Chondrocyte (in vitro differentiated cells): Measurements from ENCODE around the gene FHDC1. TPM values are rescaled to one million over a fixed set of nuclear protein-coding genes. Genes with fewer than 3 reads are reported as not detected.

Source experiments
- DNase-seq: peaks from one replicate; pipeline ENCODE4 v3.0.0; 2021; ENCODE audit warnings: mixed read lengths, low spot score
- H3K27ac Mint-ChIP-seq: one replicate; pipeline ENCODE4 v1.8.0; 2021; ENCODE audit warnings: mild to moderate bottlenecking, moderate library complexity, mixed read lengths; ENCODE audit not compliant: unreplicated experiment
- H3K27me3 Mint-ChIP-seq: 2 replicates; pipeline ENCODE4 v1.8.0; 2021; ENCODE audit warnings: low read depth, mixed read lengths
- H3K36me3 Mint-ChIP-seq: 2 replicates; pipeline ENCODE4 v1.8.0; 2021; ENCODE audit warnings: low read depth, mixed read lengths
- H3K4me1 Mint-ChIP-seq: 2 replicates; pipeline ENCODE4 v1.8.0; 2021; ENCODE audit warnings: low read depth, mild to moderate bottlenecking, mixed read lengths
- H3K4me3 Mint-ChIP-seq: one replicate; pipeline ENCODE4 v1.8.0; 2021; ENCODE audit warnings: mild to moderate bottlenecking, moderate library complexity, mixed read lengths; ENCODE audit not compliant: unreplicated experiment
- H3K9me3 Mint-ChIP-seq: 2 replicates; pipeline ENCODE4 v1.8.0; 2021; ENCODE audit warnings: low read depth, mixed read lengths
- total RNA-seq: library from RNA; stranded (reverse); gene quantifications from 3 replicates; pipeline ENCODE4 v1.2.1, GENCODE V29; 2021
- TF ChIP-seq, protein P1 (sequence below): fragments of 200-600 bp; sonication (generic); IDR thresholded peaks from 2 replicates; pipeline ENCODE4 v1.5.0; 2021; ENCODE audit warnings: antibody characterized with exemption, mild to moderate bottlenecking, moderate library complexity

Gene FHDC1
- total RNA-seq, 1 donor from 2014 or later = 4.2 TPM

DNA sequence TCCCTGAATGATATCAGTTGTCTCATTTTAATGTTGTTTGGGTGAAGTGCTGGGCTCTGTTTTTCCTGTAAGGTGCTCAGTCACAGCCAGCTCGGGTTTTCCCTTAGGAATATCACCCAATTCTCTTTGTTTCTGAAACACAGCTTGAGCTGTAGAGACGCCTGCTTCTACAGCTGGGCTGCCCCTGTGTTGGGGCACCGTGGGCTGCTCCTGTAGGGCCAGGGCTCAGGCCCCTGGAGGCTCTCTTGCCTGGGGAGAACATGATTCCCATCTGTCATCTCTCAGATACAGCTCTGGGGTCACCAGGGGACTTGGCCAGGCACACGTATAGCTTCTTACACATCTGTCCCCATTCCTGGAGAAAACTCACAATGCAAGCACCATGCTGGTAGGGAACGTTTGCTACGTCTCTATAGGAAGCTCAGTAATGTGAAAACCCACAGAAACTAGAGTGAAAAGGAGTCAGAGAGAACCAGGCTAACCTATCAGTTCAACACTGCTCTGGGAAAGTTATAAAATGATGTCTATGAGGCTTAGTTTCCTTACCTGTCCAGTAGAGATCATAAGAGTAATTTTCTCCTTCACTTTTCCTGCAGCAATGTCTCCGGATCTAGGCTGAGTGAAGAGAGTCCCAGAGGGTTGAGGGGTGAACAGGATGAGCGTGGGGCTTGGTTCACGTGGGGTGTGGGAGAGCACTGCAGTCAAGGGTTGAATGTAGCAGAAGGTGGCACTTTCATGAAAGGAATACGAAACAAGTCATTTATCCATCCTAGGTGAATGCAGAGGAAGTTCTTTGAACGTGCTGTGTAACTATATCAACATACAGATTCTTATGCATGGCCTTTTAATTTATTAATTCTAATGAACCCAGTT, 14.5 kb downstream of the FHDC1 start:
- H3K4me1 Mint-ChIP-seq = peaks cover 52% of the 10 kb centered on the region
- H3K27me3 Mint-ChIP-seq = no peaks in the 10 kb centered on the region
- no peak overlapping the region for H3K27ac Mint-ChIP-seq
- no peak overlapping the region for H3K4me3 Mint-ChIP-seq
- TF ChIP-seq, protein P1, sequence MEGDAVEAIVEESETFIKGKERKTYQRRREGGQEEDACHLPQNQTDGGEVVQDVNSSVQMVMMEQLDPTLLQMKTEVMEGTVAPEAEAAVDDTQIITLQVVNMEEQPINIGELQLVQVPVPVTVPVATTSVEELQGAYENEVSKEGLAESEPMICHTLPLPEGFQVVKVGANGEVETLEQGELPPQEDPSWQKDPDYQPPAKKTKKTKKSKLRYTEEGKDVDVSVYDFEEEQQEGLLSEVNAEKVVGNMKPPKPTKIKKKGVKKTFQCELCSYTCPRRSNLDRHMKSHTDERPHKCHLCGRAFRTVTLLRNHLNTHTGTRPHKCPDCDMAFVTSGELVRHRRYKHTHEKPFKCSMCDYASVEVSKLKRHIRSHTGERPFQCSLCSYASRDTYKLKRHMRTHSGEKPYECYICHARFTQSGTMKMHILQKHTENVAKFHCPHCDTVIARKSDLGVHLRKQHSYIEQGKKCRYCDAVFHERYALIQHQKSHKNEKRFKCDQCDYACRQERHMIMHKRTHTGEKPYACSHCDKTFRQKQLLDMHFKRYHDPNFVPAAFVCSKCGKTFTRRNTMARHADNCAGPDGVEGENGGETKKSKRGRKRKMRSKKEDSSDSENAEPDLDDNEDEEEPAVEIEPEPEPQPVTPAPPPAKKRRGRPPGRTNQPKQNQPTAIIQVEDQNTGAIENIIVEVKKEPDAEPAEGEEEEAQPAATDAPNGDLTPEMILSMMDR = no peak
- H3K36me3 Mint-ChIP-seq = peaks cover 7% of the 10 kb centered on the region
- no peaks in the 10 kb centered on the region for H3K9me3 Mint-ChIP-seq
- no peak for DNase-seq

GRCh38 chr4:152951348-152951747, 15.2 kb downstream of the FHDC1 start:
- Mint-ChIP-seq H3K36me3 (peaks cover 7% of the 10 kb centered on the region), H3K4me3 (no peak overlapping the region), H3K27me3 (no peaks in the 10 kb centered on the region), H3K9me3 (no peaks in the 10 kb centered on the region), H3K27ac (peak overlapping the region; percentile 50), H3K4me1 (peaks cover 54% of the 10 kb centered on the region)
- DNase-seq = no peak
- TF ChIP-seq, protein P1 = no peak

GRCh38 chr4:152953514-152953913, 17.4 kb downstream of the FHDC1 start:
- no peaks in the 10 kb centered on the region for H3K9me3 Mint-ChIP-seq
- H3K4me3 Mint-ChIP-seq = no peak overlapping the region

GRCh38 chr4:152954741-152955140, 18.6 kb downstream of the FHDC1 start:
- Mint-ChIP-seq H3K27ac (no peak overlapping the region), H3K4me1 (peaks cover 65% of the 10 kb centered on the region), H3K27me3 (no peaks in the 10 kb centered on the region), H3K36me3 (peaks cover 5% of the 10 kb centered on the region), H3K4me3 (no peak overlapping the region), H3K9me3 (no peaks in the 10 kb centered on the region)
- DNase-seq = no peak
- TF ChIP-seq, protein P1 = no peak

More at GRCh38 chr4:152953514-152953913, 17.4 kb downstream of the FHDC1 start:
- H3K27me3 Mint-ChIP-seq = no peaks in the 10 kb centered on the region
- peak overlapping the region; percentile 53 for H3K27ac Mint-ChIP-seq
- peaks cover 5% of the 10 kb centered on the region for H3K36me3 Mint-ChIP-seq
- peaks cover 55% of the 10 kb centered on the region for H3K4me1 Mint-ChIP-seq
- TF ChIP-seq, protein P1 = no peak
- DNase-seq = no peak

GRCh38 chr4:152956147-152956546, 20.0 kb downstream of the FHDC1 start:
- Mint-ChIP-seq H3K27me3 (no peaks in the 10 kb centered on the region), H3K4me1 (peaks cover 72% of the 10 kb centered on the region), H3K4me3 (no peak overlapping the region), H3K27ac (peak overlapping the region; percentile 92), H3K9me3 (no peaks in the 10 kb centered on the region), H3K36me3 (peaks cover 5% of the 10 kb centered on the region)
- DNase-seq = no peak
- TF ChIP-seq, protein P1 = no peak
